ENCODE results near the gene MINAR1.

The MINAR1 gene

DNA sequence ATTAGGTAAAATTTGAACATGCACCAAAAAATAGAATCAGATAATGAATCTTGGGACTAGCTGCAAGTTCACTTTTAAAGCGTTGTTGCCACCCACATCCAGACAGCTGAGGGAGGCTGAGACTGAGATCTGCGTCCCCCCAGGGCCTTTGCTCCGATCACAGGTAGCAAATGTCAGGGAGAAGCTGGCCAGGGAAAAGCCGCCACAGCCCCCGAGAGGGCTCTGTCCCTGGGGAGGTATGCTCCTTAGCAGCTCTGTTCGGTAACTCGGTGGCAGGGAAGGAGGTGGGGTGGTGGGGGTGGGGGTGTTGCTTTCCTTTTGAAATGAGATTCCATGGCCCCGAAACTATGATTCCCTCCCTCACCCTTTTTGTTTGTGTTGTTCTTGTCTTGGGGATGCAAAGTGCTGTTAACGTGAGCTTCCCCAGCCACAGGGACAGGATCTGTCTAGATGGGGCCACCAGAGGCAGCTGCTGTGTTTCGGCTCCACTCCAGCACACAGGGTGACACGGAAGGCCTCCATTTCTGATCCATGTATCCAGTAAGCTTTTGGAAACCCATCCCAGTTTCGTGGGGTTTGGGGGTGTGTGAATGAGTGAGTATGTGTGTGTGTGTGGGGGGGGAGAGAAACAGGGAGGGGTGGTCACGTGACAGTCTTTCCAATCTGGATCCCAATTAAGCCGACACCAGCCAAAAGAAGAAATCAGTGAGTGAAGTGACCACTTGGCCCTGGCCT, 1.1 kb upstream of the MINAR1 start:
- no peak for DNase-seq (ENCODE audit: low spot score)

DNA sequence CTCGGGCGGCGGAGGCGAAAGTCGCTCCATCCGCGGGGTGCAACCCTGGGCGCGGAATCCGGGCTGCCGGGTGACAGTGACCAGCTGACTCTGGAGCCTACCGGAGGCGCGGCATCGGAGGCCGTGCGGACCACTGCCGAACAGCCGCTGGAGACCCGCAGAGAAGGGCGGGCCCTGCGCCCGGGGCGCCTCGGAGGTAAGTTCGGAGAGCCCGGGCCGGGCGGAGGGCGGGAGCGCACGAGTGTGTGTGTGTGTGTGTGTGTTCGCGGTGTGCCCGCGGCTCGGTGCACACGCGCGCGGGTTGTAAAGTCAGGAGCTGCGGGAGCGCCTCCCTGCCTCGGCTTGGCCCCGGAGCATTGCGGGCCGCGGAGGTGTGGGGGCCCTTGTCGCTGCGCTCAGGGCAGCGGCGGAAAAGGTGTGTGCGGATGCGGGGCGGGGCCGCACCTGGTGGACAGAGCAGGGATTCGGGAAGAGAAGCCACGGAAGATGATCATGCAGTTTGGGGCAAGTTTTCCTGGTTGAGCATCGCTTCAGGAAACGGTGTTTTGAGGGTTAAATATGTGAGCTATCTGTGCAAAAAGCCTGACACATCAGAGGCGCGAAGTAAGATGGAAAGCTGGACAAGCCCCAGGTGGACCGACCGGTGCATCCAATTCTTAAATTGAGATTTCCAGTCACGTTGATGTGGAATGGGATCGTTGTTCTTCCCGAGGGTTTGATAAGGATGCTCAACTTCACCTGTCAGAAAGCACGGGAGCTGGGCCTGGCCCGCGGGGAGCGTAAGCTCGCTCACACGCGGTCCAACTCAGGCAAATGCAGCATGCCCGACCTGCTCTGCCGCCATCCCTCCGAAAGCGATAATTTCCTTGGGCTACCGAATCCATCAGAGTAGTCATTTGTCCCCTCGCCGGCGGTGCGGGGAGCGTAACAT, 474 bp downstream of the MINAR1 start:
- no peak for DNase-seq (ENCODE audit: low spot score)

DNA sequence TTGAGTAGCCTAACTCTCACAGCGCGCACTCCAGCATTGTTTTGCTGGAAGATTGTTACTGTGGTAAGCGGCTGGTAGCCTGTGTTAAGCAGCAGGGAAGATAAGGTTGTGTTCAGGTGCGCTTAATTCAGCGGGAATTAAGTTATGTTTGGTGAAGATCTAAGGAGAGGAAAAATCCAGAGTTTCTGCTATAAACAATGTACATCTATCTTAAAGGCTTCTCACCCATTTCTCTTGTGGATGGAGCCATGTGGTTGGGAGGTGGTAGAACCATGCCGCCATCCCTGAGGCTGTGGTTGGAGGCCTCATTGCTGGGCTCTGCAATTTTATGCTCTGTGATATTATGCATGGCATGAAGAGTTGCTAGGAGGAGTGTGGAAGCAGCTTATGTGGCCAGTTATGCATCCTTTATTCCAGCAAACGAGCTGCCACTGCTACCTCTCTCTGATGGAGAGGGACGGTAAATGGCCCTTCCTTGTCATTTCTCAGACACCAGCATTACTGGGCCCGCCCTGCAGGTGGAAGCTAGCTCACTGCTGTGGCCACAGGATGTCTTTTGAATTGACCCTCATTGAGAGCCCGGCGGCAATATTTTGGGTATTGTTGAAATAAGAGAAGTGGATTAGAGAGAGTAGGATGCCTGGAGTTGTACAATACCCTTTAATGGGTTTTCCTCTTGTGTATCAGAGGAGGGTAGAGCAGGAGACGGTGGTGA, 1.3 kb downstream of the MINAR1 start:
- no peak for DNase-seq (ENCODE audit: low spot score)

- DNase-seq (ENCODE audit: low spot score) = no peak
Observed at GRCh38 chr15:79434361-79434760, 2.2 kb downstream of the MINAR1 start.

DNA sequence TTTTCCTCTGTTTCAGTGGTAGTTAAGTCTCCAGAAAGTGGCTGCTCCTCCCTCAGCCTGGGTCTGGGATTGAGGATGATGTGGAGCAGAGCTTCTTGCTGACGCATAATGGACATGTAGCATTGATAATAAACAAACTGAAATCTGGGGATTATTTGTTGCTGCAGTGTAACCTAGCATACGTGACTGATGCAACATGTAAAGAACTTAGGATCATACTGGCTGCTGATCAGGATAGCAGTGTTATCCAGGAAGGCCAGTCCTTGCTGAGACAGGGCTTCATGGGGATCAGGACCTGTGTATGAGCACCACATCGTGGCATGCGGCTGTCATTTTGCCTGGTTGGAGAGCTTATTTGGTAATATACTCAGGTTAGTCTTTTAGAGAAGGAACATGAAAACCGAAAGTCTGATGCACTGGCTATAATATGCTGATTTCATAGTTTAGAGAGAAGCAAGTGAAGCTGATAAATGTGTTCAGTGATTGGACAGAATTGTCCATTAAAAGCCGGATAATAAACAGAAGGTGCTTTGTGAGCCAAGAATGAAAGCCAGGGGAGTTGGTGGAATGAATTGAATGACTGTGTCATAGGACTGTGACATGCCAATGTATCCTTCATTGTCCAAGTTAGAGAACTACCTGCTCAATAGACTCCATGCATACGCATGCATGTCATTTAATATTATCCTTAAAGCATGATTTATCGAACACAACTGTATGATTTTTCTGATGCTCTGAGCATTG, 4.1 kb downstream of the MINAR1 start:
- no peak for DNase-seq (ENCODE audit: low spot score)

- no peak for DNase-seq (ENCODE audit: low spot score)
Observed at GRCh38 chr15:79437275-79438000, 5.3 kb downstream of the MINAR1 start.

DNA sequence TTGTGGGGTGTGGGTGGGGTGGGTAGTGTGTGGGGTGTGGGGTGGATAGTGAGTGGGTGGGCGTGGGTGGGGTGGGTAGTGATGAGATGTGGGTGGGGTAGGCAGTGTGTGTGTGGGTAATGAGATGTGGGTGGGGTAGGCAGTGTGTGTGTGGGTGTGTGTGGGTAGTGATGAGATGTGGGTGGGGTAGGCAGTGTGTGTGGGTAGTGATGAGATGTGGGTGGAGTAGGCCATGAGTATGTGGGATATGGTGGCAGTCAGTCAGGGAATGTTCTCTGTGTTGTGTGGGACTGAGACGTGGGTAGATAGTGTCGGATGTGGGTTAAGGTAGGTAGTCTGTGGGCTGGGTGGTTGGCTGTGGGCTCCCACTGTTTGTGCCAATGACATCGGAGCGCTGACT, 7.1 kb downstream of the MINAR1 start:
- no peak for DNase-seq (ENCODE audit: low spot score)

- DNase-seq (ENCODE audit: low spot score) = no peak
Observed at GRCh38 chr15:79440355-79440908, 8.3 kb downstream of the MINAR1 start.

DNA sequence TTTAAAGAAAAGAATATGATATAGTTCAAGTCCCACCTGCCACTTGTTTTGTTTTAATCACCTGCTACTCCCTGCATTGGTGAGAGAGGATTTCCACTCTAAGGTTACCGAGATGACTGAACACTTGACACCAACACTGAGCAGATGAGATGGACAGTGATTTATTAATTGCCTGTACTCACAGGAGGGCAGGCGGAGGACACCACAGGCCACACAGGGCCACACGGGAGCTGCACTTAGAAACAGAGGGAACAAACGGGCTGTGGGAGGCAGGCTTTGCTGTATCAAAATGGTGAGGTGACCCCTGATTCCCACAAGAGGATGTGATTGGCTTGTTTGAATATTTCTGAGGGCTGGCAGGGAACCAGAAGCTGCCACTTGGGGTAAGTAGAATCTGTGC, 10.8 kb downstream of the MINAR1 start:
- no peak for DNase-seq (ENCODE audit: low spot score)

GRCh38 chr15:79447060-79447459, 14.9 kb downstream of the MINAR1 start:
- DNase-seq (ENCODE audit: low spot score) = no peak

DNA sequence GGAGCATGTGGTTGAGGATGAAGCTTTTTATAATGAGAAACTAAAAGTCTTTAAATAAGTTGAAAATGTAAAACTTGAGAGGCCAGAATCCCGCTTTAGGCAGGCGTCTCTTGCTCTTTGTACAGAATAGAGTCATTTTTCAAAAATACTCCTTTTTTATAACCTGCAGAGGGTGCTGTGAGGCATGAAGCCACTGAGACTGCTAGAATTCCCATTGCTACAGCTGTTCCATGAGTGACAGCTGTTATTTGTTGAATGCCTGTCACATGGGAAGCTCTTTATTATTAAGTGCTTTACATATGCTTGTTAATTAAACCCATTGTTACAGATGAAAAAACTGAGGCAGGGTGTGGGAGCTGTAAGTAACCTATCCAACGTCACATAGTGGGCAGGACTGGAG, 18.5 kb downstream of the MINAR1 start:
- DNase-seq (ENCODE audit: low spot score) = no peak

DNA sequence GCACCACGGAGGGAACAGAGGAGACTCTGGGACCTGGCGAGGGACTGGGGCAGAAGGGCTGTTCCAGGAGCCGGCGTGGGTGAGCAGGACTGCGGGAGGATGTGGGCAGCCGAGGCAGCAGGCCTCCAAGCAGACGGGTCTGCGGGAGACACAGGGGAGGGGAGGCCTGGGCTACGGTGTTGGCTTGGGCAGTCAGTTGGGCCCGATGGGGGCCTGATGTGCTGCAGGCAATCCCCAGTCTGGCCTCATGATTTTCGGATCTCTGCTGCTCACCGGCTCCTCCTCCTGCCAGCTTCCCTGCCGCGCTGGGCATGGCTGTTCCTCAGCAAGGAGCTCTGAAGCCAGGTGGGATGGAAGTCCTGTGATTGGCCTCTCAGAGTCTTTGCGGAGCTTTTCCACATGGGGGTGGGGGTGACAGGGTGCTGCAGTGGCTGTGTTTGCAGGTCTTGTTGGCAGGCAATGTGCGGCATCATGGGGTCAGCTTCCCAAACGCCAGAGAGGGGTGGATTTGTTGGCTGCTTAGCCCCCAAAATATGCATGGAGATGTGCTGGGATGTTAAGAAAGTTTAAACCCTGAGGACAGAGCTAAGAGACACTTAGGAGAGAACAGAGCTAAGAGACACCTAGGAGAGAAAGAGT, 19.3 kb downstream of the MINAR1 start:
- no peak for DNase-seq (ENCODE audit: low spot score)

DNA sequence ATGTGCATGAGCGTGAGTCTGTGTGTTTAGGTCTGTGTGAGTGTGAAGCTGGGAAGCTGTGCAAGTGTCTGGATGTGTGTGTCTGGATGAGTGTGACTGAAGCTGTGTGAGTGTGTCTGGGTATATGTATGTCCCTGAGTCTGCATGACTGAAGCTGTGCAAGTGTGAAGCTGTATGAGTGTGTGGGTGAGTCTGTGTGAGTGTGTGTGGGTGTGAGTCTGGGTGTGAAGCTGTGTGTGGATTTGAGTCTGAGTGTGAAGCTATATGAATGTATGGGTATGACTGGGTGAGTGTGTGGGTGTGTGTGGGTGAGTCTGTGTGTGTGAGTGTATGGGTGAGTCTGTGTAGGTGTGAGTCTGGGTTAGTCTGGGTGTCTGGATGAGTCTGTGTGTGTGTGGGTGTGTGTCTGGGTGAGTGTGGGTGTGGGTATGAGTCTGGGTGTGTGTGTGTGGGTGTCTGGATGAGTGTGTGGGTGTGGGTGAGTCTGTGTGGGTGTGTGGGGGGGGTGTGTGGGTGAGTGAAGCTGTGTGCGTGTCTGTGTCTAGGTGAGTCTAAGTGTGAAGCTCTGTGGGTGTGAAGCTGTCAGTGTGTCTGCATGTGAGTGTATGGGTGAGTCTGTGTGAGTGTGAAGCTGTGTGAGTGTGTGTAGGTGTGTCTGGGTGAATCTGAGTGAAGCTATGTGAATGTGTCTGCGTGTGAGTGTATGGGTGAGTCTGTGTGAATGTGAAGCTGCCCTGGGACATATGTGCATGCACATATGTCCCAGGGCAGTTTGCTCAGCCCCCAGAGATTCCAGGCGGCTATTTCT, 20.3 kb downstream of the MINAR1 start:
- DNase-seq (ENCODE audit: low spot score) = no peak

DNA sequence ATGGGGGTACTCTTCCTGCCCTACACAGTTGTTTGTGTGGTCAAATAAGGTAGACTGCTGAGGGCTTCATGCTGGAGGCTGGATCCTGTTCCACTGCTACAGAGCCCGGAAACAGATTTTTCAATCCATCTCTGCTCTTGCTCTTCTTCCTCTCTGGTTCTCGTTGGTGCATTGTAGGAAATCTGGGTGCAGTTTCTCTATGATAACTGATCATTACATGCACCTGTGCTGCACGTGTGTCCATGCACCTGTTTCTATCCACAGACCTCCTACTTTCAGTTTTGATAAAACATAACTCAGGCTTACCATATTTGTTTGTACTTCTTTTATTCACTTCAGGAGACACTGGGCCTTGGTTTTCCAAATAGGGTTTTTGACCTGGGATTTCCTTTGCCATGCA, 21.3 kb downstream of the MINAR1 start:
- DNase-seq (ENCODE audit: low spot score) = no peak

GRCh38 chr15:79454063-79454462, 21.9 kb downstream of the MINAR1 start:
- no peak for DNase-seq (ENCODE audit: low spot score)

GRCh38 chr15:79455361-79455760, 23.2 kb downstream of the MINAR1 start:
- no peak for DNase-seq (ENCODE audit: low spot score)

GRCh38 chr15:79455943-79456342, 23.8 kb downstream of the MINAR1 start:
- no peak for DNase-seq (ENCODE audit: low spot score)

DNA sequence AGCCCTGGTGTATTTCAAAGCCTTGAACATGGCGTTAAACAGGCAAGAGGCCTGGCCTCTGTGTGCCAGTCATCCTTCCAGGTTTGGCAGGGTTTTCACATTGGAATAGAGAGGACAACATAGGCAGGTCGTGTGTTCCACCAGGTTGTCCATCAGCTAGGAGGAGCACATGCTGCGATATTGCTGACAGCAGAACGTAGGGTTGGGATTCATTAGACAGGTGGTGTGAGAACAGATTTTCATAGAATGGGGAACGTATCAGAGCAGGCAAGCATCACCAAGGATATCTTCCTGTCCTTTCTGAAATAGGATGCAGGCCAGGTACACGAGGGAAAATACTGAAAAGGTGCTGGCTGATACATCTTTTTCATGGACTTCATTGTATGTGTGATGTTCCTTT, 26.4 kb downstream of the MINAR1 start:
- DNase-seq (ENCODE audit: low spot score) = no peak

DNA sequence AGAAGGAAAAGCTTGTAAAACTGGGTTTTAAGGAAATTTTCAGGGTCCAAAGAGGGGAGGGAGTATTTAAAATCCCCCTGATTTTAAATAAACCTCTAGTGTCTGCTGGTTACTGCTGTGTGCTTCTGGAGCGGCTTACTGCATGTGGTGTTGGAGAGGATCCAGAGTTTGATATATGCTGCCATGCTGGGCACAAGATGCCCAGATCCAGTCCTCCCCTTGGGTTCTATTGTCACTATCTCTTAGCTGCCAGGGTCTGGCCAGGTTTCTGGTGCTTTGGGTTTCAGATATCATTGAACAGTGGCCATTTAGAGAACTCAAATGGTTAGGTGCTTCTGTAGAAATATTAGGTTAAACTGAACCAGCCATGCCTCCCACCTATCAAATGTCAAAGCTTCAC, 27.5 kb downstream of the MINAR1 start:
- DNase-seq (ENCODE audit: low spot score) = no peak

Data from SW480 (cell line).